Activated CD8-positive, alpha-beta memory T cell treated with anti-CD3 and anti-CD28 coated beads for 4 hours (primary cell): Measurements from ENCODE around the gene NR2C2.
A peak's percentile ranks its signal among the peaks of the same experiment; 100 is the strongest.

Experiments used
- DNase-seq, 2 donors: peaks; one replicate each; pipeline ENCODE4 v3.0.0-alpha.2; 2020; ENCODE audit warnings: low read depth in 2 of 2

The NR2C2 gene

GRCh38 chr3:14921034-14921616 is 26.3 kb upstream of the NR2C2 start:
- peak; percentile 60 to 64 for DNase-seq

GRCh38 chr3:14921811-14922705 is 25.3 kb upstream of the NR2C2 start:
- no peak for DNase-seq

- no peak for DNase-seq
Observed at GRCh38 chr3:14922863-14923262, 24.5 kb upstream of the NR2C2 start.

- no peak for DNase-seq
Observed at GRCh38 chr3:14923476-14923875, 23.9 kb upstream of the NR2C2 start.

GRCh38 chr3:14925729-14926591 is 21.4 kb upstream of the NR2C2 start:
- no peak for DNase-seq

- DNase-seq: no peak
Observed at GRCh38 chr3:14926592-14926991, 20.8 kb upstream of the NR2C2 start.

- no peak for DNase-seq
Observed at GRCh38 chr3:14927308-14927707, 20.1 kb upstream of the NR2C2 start.

- DNase-seq: no peak
Observed at GRCh38 chr3:14929310-14930074, 17.9 kb upstream of the NR2C2 start.

GRCh38 chr3:14933820-14934425 is 13.5 kb upstream of the NR2C2 start:
- no peak for DNase-seq

GRCh38 chr3:14935592-14936345 is 11.6 kb upstream of the NR2C2 start:
- no peak for DNase-seq

- DNase-seq: no peak
Observed at GRCh38 chr3:14938954-14939353, 8.4 kb upstream of the NR2C2 start.

- DNase-seq: no peak
Observed at GRCh38 chr3:14941871-14942270, 5.5 kb upstream of the NR2C2 start.

- DNase-seq: no peak
Observed at GRCh38 chr3:14943042-14943441, 4.3 kb upstream of the NR2C2 start.

- no peak for DNase-seq
Observed at GRCh38 chr3:14946236-14946635, 1.1 kb upstream of the NR2C2 start.

GRCh38 chr3:14946739-14947099 is 664 bp upstream of the NR2C2 start:
- no peak for DNase-seq

GRCh38 chr3:14947886-14948608 is 664 bp downstream of the NR2C2 start:
- DNase-seq: peak; percentile 90 to 92

- DNase-seq: no peak
Observed at GRCh38 chr3:14948609-14949038, 1.2 kb downstream of the NR2C2 start.

- DNase-seq: no peak
Observed at GRCh38 chr3:14949126-14949525, 1.7 kb downstream of the NR2C2 start.

- no peak for DNase-seq
Observed at GRCh38 chr3:14950274-14950673, 2.9 kb downstream of the NR2C2 start.

- DNase-seq: no peak
Observed at GRCh38 chr3:14957153-14957552, 9.8 kb downstream of the NR2C2 start.
